DMS114 treated with DMSO at 0.1 percent for 48 hours (cell line): ENCODE results near the gene EPX.
A peak's percentile ranks its signal among the peaks of the same experiment; 100 is the strongest.
"Not testable (repeated sequence)": the region's sequence is repeated elsewhere in the genome, so short reads cannot be mapped to it uniquely, and the experiment has no call there.

Experiments used
- DNase-seq: peaks from one replicate; lab custom pipeline; 2025; ENCODE audit not compliant: unreplicated experiment; lab: John Stamatoyannopoulos, UW

The EPX gene, protein sequence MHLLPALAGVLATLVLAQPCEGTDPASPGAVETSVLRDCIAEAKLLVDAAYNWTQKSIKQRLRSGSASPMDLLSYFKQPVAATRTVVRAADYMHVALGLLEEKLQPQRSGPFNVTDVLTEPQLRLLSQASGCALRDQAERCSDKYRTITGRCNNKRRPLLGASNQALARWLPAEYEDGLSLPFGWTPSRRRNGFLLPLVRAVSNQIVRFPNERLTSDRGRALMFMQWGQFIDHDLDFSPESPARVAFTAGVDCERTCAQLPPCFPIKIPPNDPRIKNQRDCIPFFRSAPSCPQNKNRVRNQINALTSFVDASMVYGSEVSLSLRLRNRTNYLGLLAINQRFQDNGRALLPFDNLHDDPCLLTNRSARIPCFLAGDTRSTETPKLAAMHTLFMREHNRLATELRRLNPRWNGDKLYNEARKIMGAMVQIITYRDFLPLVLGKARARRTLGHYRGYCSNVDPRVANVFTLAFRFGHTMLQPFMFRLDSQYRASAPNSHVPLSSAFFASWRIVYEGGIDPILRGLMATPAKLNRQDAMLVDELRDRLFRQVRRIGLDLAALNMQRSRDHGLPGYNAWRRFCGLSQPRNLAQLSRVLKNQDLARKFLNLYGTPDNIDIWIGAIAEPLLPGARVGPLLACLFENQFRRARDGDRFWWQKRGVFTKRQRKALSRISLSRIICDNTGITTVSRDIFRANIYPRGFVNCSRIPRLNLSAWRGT

DNA sequence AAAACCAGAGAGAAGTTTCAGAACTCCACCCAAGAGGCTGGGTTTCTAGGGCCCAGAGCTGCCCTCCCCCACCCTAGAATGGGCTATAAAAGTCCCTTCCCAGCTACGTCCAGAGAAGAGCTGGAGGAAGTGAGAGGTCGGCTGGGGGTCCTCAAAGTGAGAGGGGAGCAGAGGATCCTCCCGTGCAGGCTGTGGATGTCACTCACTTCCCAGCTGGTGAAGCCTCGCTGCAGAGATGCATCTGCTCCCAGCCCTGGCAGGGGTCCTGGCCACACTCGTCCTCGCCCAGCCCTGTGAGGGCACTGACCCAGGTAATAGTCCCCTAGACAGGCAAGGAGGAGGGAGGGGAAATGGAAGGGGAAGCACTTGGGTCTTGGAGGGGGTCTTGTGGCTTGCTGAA, at the start of gene EPX:
Gene EPX (plus strand): TSS at position 115 of the 400 bp plus-strand sequence. CDS start 121 bp downstream, at position 236.
- no peak for DNase-seq

GRCh38 chr17:58143335-58143734, 49.2 kb upstream of the EPX start:
- DNase-seq: not testable (repeated sequence)

DNA sequence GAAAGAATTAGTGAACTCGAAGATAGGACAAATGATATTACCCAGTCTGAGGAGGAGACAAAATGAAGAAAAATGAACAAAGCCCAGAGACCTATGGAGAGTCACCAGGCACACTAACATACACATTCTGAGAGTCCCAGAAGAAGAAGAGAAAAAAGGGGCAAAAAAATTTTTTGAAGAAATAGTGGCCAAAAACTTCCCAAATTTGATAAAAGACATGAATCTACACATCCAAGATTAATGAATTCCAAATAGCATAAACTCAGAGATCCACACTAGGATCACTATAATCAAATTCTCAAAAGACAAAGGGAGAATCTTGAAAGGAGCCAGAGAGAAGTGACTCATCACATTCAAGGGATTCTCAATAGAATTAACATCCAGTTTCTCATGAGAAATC, 47.7 kb upstream of the EPX start:
- no peak for DNase-seq

DNA sequence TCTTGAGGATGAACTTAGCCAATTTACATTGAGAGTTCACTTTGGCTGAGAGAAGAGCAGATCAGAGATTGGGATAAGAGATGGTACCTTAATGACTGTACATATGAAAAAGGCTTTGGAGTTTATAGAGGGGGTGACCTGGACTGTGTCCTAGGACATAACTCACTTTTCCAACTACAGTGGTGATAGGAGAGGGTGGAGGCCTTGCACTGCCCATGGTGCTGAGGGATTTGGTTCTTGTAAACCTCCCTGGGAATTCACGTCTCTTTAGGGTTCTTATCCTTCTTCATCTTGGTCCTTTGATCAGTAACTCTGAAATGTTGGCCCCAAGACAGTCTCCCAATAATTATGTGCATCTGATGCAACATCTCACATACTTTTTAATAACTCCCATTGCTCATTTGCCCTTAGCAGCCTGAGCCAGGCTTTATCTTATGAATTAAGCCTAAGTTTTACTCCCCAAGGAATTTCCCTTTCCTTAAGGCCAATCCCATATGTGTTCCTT, 44.5 kb upstream of the EPX start, which contains the start of gene OR4D1:
Gene OR4D1 (plus strand): TSS at position 455 of the 505 bp plus-strand sequence. CDS start 6,770 bp downstream, outside the sequence.
- DNase-seq: no peak

DNA sequence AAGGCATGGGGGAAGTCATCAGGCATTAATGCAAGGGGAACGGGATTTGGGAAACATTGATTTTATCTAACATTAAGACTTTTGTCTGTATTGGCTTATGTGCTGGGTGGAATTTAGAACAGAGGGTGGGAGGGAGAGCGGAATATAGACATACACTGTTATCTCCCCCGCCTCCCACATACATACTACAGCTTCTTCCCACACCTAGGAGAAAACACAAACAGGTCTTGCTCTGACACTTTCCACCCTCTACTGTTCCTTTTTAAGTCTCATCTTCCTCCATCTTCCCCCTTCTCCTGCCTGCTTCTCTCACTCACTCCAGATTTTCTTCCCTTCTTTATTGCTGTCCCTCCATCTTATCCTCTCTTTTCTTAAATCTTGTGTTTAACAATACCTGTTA, 43.9 kb upstream of the EPX start:
- DNase-seq: no peak

DNA sequence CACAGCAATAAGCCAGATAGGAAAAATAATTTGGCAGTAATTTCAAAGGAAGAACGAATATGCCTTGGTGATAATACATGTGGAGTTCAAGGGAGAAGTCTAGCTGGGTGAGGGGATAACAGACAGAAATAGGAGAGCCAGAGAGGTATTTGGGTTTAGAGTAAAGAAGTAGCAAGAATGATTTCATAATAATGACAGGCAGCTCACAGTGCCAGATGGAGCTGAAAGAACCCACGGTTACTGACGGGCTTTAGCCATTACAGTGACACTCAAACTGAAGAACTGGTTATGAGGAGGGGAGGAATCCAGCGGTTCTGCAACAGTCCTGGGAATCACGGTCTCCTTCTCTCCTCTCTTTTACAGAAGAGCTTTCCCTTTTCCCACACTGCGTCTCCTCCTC, 42.1 kb upstream of the EPX start:
- no peak for DNase-seq

DNA sequence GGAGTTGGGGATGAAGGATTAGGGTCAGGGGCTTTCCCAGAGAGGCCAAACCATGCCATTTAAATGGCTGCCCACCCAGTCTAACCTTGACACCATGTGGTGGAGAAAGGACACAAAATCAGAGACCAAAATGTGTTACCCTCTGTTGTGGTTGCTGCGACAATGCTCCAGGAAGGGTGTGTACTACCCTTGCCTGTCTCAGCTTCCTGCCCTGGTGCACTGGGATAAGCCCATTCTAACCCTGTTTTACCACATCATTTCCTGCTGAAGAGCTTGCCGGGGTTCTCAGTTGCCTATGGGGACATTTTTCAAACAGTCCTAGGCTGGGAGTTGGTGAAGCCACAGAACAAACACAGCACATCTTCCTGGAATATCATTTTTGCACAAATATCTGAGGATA, 39.5 kb upstream of the EPX start:
- DNase-seq: no peak

GRCh38 chr17:58153671-58154070, 38.9 kb upstream of the EPX start:
- DNase-seq: no peak

DNA sequence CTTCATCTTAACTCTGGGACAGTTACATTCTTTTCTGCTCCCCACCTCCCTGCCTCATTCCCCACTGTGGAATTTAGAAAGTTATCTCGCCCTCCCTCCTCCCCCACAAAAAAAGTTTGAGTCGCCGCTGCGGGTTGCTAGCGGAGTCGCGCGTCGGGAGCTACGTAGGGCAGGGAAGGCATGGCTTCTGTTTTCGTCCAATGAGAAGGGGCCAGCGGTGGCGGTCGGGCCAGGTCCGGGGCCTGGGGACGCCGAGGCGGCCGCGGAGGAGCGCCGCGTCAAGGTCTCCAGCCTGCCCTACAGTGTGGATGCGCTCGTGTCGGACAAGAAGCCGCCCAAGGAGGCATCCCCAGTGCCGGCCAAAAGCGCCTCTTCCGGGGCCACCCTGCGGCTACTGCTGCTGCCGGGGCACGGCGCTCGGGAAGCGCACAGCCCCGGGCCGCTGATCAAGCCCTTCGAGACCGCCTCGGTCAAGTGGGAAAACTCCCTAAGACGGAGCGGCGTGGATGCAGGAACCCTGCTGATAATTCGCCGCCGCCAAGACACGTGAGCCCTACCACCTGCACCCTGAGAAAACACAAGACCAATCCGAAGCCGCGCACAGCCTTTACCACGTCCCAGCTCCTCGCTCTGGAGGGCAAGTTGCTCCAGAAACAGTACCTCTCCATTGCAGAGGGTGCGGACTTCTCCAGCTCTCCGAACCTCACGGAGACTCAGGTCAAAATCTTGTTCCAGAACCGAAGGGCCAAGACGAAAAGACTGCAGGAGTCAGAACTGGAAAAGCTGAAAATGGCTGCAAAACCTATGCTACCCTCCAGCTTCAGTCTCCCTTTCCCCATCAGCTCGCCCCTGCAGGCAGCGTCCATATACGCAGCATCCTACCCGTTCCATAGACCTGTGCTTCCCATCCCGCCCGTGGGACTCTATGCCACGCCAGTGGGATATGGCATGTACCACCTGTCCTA, 35.4 kb upstream of the EPX start:
- peak; percentile 76 for DNase-seq

DNA sequence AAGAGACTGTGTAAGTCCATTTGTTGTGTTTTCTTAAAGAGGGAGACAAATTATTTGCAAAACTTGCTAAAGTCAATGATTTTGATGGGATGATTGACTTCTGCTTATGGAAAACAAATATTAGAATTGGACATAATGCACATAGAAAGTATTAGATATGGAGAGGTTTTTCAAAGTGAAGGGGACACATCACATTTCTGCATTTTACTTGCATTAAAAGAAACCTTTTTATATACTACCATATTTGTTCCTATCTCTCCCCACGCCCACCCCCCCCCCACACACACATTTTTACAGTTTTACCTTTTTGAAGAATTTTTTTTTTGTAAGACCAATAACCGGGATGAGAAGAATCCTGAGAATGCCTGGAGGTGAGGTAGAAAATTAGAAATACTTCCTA, 34.3 kb upstream of the EPX start:
- no peak for DNase-seq

DNA sequence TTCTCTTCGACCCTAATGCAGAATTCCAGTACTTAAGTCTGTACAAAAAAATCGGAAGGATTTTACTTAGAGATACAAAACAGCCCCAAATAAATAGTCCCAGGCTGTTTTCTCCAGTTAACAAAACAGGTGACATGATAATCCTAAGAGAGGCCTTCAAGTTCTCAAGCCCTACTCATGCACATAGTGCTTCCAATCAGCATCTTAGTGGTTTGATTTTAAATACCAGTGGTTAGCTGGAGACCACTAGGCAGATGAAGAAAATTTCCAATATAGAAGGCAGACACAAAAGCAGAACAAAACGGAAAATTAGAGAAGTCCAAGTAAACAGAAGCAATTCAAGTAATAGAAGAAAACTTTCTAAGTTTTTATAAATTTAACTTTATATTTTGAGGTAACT, 31.0 kb upstream of the EPX start:
- no peak for DNase-seq

DNA sequence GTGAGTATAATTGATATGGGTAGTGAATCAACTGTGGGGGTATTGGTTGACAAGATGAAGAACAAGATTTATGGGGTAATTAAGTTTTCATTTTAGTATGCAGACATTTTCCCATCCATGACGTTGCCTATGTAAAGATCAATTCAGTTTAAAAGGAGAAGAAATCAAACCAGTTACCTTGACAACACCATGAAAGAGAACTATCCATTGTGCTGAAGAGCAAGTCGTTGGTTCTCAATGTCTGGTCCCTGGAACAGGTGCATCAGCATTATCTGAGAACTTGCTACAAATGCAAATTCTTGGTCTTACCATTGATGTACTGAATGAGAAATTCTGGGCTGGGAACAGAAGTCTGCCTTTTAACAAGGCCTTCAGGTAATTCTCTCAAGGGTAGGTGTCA, 26.5 kb upstream of the EPX start:
- no peak for DNase-seq

GRCh38 chr17:58166682-58167081, 25.8 kb upstream of the EPX start, which contains the start of gene OR4D2:
Gene OR4D2, plus strand, starts transcription at chr17:58166982. Its CDS starts 2,674 bp downstream, at chr17:58169656.
- no peak for DNase-seq

- no peak for DNase-seq
Measured at GRCh38 chr17:58170622-58171021, 21.9 kb upstream of the EPX start.

DNA sequence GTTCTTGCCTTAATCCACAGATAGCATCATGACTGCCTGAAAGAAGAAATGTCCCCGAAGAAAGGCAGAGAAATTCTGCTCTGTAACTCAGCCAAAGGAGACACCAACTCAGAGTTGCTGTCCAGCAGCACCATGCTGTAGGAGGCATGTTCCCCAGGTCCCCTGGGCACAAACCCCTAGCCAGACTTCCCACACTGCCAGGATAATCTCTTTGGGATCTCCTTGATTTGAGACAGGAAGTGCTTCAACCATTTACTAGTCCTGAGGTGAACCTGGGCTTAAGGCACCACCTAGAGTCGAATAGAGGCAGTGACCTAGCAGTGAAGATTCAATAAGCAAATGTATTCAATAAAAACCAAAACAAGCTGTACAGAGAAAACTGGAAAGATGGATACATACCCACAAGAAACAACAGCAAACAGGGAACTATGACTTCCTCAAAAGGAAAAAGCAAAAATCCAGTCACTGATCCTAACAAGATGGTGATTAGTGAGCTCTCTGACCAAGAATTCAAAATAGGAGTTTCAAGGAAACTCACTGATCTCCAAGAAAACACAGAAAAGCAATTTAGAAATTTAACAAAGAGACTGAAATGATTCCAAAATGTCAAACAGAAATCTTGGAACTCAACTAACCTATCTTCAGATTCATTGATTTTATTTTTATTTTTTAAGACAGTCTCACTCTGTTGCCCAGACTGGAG, 20.0 kb upstream of the EPX start:
- DNase-seq: peak; percentile 33

GRCh38 chr17:58174871-58175270, 17.7 kb upstream of the EPX start:
- no peak for DNase-seq

DNA sequence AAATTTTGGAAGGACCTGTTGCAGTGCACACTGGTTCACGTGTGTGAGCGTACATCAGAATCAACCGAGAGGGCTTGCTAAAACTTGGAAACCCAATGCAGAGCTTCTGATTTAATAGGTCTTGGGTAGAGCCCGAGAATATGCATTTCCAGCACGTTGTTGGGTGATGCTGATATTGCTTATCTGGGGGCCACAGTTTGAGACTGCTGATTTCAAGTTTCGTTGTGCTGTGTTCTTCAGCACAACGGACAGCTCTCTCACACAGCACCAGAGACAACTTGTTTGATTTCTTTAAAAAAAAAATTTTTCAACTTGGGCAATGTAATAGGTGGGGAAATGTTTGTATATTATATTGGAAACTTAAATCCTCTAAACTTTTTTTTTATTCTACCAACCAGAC, 16.3 kb upstream of the EPX start:
- no peak for DNase-seq

DNA sequence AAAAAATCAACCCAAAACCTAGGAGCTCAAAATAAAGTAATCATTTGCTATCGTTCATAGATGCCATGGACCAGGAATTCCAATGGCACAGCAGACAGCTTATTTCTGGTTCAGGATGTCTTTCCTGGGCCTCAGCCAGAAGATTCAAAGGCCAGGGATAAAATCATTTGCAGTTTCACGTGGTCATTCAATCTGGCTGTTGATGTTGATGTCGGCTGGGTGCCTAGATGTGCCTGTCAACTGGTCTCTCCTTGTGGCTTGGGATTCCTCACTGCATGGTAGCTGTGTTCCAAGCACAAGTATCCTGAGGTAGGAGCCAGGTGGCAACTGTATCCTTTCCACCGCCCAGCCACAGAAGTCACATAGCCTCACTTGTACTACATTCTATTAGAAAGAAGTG, 10.7 kb upstream of the EPX start:
- DNase-seq: no peak

DNA sequence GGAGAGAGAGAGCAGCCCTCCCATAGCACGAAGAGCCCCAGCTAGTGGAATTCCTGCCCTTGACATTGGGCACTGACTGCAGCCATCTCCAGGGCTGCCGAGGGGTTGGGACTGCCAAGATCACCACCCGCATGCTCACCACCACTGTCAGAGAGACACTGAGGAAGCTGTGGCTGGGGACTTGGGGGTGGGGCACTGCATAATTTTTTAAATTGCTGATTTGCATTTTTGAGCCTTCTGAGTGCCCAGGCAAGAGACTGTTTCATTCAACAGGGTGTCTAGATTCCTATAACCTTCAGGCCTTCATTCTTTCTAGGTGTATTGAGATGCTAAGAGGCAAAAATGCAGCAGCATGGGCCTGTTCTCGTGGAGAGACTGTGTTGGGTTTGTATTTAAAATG, 9.0 kb upstream of the EPX start:
- DNase-seq: no peak

GRCh38 chr17:58184308-58184985, 8.1 kb upstream of the EPX start:
- no peak for DNase-seq
